Aorta (tissue), 5 donors: ENCODE measurements around the gene HS3ST5. TPM values are rescaled to one million over a fixed set of nuclear protein-coding genes. Genes with fewer than 3 reads are reported as not detected.
A peak's percentile ranks its signal among the peaks of the same experiment; 100 is the strongest.
"Not testable (repeated sequence)": the region's sequence is repeated elsewhere in the genome, so short reads cannot be mapped to it uniquely, and the experiment has no call there.

Experiments used
- ATAC-seq: fragments of 200-7000 bp; cut with Tn5 transposase; one replicate; pipeline ENCODE4 v1.9.1; 2022; ENCODE audit warnings: moderate library complexity; ENCODE audit not compliant: low FRiP score
- DNase-seq, 2 donors: peaks; one replicate each; pipeline ENCODE4 v3.0.0-alpha.2; 2020
- H3K27ac ChIP-seq, 2 donors: one replicate each; pipeline ENCODE4 v1.5.1; 2013; ENCODE audit warnings: low read length in 2 of 2, mild to moderate bottlenecking in 2 of 2, moderate library complexity in 2 of 2, control low read depth in 1 of 2, inconsistent platforms in 1 of 2, low read depth in 1 of 2
- H3K27me3 ChIP-seq, 2 donors: one replicate each; pipeline ENCODE4 v1.6.1; 2013; ENCODE audit warnings: control low read depth in 1 of 2, low read length in 1 of 2, mild to moderate bottlenecking in 1 of 2, moderate library complexity in 1 of 2; ENCODE audit not compliant: insufficient read depth in 2 of 2, control insufficient read depth in 1 of 2
- H3K36me3 ChIP-seq, 2 donors: one replicate each; pipeline ENCODE4 v1.6.1; 2013; ENCODE audit warnings: control low read depth in 1 of 2, low read length in 1 of 2, mild to moderate bottlenecking in 1 of 2; ENCODE audit not compliant: insufficient read depth in 2 of 2, control insufficient read depth in 1 of 2
- H3K4me1 ChIP-seq, 2 donors: one replicate each; pipeline ENCODE4 v1.6.1; 2013; ENCODE audit warnings: low read length in 2 of 2, control low read depth in 1 of 2, mild to moderate bottlenecking in 1 of 2, moderate library complexity in 1 of 2; ENCODE audit not compliant: insufficient read depth in 2 of 2, control insufficient read depth in 1 of 2
- H3K4me3 ChIP-seq, 2 donors: one replicate each; pipeline ENCODE4 v1.5.1; 2013; ENCODE audit warnings: low read length in 2 of 2, control low read depth in 1 of 2, mild to moderate bottlenecking in 1 of 2
- H3K9me3 ChIP-seq: one replicate; pipeline ENCODE4 v1.6.1; 2013; ENCODE audit warnings: mild to moderate bottlenecking, low read length; ENCODE audit not compliant: control insufficient read depth
- WGBS, 2 donors: extraction: QIAGEN DNeasy Blood & Tissue Kit; methylation state at CpG; one replicate each; pipeline ENCODE4 v1.1.7; 2013; 5-methylcytosine and 5-hydroxymethylcytosine counted together
- intact Hi-C, 2 donors: fragments of 100-400 bp; cut with DNase I; formaldehyde crosslinking; loops; one replicate each; pipeline versions ENCODE4 v1.14.2 to v1.15.0; 2022
- polyA plus RNA-seq, 2 donors: library from polyadenylated mRNA; stranded (reverse); fragments of 200-250 nt; gene quantifications; one replicate each; pipeline ENCODE4 v1.2.3, GENCODE V29; 2013
- total RNA-seq, 2 donors: library from RNA; stranded (reverse); fragmentation: NEBNext Ultra II Directional; extraction: Animal tissue kit (Norgen Biotek cat#: 25700); gene quantifications; one replicate each; pipeline ENCODE4 v1.2.1, GENCODE V29; 2021
- donor health status: healthy with polysubstance abuse.
- donor health status: Bipolar disorder and iron deficiency.
- donor health status: DM: no; HTN: no; CAD: no.
- donor health status: DM: no; HTN: no; CAD: no.
- donor health status: DM: yes; HTN: yes; CAD: no.

HS3ST5 gene
- total and polyA plus RNA-seq, 4 donors: not detected

DNA sequence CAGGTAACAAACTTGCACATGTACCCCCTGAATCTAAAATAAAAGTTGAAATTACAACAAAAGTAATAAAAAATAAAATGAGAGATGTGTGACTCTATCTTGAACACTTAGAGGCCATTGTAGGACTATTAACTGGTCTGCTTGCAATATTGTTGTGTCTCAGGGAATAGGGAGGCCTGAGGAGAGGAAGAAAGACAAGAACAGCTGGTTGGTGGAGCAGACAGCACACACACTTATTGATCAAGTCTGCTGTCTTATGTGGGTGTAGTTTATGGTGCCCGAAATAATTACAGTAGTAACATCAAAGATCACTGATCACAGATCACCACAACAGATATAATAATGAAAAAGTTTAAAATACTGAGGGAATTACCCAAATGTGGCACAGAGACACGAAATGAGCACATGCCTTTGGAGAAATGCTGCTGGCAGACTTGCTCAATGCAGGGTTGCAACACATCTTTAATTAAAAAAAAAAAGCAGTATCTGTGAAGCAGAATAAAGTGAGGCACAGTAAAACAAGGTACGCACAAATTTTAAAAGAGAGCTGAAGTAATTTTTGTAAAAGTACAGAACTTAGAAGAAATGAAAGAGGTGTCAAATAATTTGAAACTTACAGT is 261.8 kb downstream of the HS3ST5 start:
- no peak overlapping the region for H3K27ac ChIP-seq
- no peaks in the 10 kb centered on the region for H3K4me1 ChIP-seq
- intact Hi-C loops: no loop called here
- no peaks in the 10 kb centered on the region for H3K9me3 ChIP-seq
- 89 to 94% methylated on average over 3 of the region's 3 CpGs for WGBS, 2 donors
- no peak for ATAC-seq
- H3K4me3 ChIP-seq: no peak overlapping the region
- no peak for DNase-seq
- H3K36me3 ChIP-seq: no peaks in the 10 kb centered on the region
- H3K27me3 ChIP-seq: no peaks in the 10 kb centered on the region

DNA sequence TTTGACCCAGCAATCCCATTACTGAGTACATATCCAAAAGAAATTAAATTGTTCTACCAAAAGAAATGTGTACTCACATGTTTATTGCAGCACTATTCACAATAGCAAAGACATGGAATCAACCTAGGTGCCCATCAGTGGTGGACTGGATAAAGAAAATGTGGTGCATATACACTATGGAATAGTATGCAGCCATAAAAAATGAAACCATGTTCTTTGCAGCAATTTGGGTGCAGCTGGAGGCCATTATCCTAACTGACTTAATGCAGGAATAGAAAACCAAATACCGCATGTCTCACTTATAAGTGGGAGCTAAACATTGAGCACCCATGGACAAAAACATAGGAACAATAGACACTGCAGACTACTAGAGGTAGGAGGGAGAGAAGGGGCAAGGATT is 262.4 kb downstream of the HS3ST5 start:
- H3K9me3 ChIP-seq, H3K4me1 ChIP-seq, H3K36me3 ChIP-seq, ATAC-seq, H3K4me3 ChIP-seq, intact Hi-C loops, DNase-seq, H3K27me3 ChIP-seq, H3K27ac ChIP-seq: not testable (repeated sequence)
- WGBS, 2 donors: 96 to 100% methylated on average over 1 of the region's 1 CpG

- no peak for DNase-seq
- H3K4me1 ChIP-seq: no peaks in the 10 kb centered on the region
- no peaks in the 10 kb centered on the region for H3K36me3 ChIP-seq
- 87 to 90% methylated on average over 3 of the region's 3 CpGs for WGBS, 2 donors
- H3K9me3 ChIP-seq: no peaks in the 10 kb centered on the region
- H3K27ac ChIP-seq: no peak overlapping the region
- H3K27me3 ChIP-seq: no peaks in the 10 kb centered on the region
- no peak for ATAC-seq
- intact Hi-C loops: no loop called here
- H3K4me3 ChIP-seq: no peak overlapping the region
Observed at GRCh38 chr6:114075777-114076176, 267.0 kb downstream of the HS3ST5 start.

DNA sequence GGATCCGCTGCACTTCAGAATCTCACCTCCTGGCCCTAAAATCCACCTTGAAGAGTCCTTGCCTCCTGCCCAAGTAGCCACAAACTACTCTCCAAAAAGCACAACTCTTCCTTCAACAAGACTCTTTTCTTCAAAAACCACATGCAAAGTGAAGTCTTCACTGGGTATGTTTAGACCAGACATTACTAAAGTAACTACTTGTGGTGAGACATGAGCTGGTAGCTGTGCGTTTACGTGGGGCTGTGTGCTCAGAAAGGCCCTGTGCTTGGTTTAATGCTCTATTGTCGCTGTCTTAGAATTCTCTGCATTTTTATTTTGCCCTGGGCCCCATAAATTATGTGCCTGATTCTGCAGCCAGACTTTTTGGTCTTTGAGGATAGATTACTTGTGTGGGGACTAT is 267.5 kb downstream of the HS3ST5 start:
- H3K36me3 ChIP-seq: no peaks in the 10 kb centered on the region
- H3K4me3 ChIP-seq: no peak overlapping the region
- no peaks in the 10 kb centered on the region for H3K27me3 ChIP-seq
- H3K4me1 ChIP-seq: no peaks in the 10 kb centered on the region
- intact Hi-C loops: no loop called here
- ATAC-seq (no peak), DNase-seq (no peak)
- 80 to 91% methylated on average over 4 of the region's 4 CpGs for WGBS, 2 donors
- no peaks in the 10 kb centered on the region for H3K9me3 ChIP-seq
- H3K27ac ChIP-seq: no peak overlapping the region

DNA sequence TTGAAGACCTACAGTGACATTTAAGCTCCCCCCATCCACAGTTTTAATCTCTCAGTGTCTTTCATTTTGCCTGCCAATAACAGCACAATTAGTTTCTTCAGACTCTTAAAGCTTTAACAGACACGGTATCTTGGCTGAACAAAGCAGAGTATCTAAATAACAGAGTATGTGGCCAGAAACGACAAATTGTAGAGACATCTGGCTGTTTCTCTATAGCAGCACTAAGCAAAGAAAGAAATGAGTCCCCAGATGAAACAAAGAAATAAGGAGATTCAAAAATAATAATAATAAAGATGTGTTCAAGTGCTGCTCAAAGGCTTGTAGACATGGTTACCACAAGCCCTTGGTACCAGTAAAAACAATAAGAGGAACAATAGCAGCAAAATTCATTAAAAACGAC is 274.1 kb downstream of the HS3ST5 start:
- H3K9me3 ChIP-seq: no peaks in the 10 kb centered on the region
- no peaks in the 10 kb centered on the region for H3K4me1 ChIP-seq
- DNase-seq: no peak
- H3K36me3 ChIP-seq: no peaks in the 10 kb centered on the region
- no peak overlapping the region for H3K27ac ChIP-seq
- intact Hi-C loops: no loop called here
- no peak for ATAC-seq
- H3K27me3 ChIP-seq: no peaks in the 10 kb centered on the region
- 19 to 20% methylated on average over 3 of the region's 3 CpGs for WGBS, 2 donors
- no peak overlapping the region for H3K4me3 ChIP-seq

GRCh38 chr6:114068116-114068515 is 274.7 kb downstream of the HS3ST5 start:
- Histone ChIP-seq H3K9me3 (no peaks in the 10 kb centered on the region), H3K27me3 (no peaks in the 10 kb centered on the region), H3K27ac (no peak overlapping the region), H3K36me3 (no peaks in the 10 kb centered on the region), H3K4me3 (no peak overlapping the region), H3K4me1 (no peaks in the 10 kb centered on the region)
- WGBS, 2 donors: 75 to 77% methylated on average over 2 of the region's 2 CpGs
- intact Hi-C loops: no loop called here
- DNase-seq: no peak
- peak; percentile 51 for ATAC-seq

- no peak for DNase-seq
- intact Hi-C loops: no loop called here
- 92 to 96% methylated on average over 2 of the region's 2 CpGs for WGBS, 2 donors
- H3K4me1 ChIP-seq: no peaks in the 10 kb centered on the region
- H3K27me3 ChIP-seq: no peaks in the 10 kb centered on the region
- H3K4me3 ChIP-seq: no peak overlapping the region
- ATAC-seq: no peak
- H3K9me3 ChIP-seq: no peaks in the 10 kb centered on the region
- no peak overlapping the region for H3K27ac ChIP-seq
- H3K36me3 ChIP-seq: no peaks in the 10 kb centered on the region
Observed at GRCh38 chr6:114064862-114065261, 278.0 kb downstream of the HS3ST5 start.

GRCh38 chr6:114063956-114064355 is 278.9 kb downstream of the HS3ST5 start:
- Histone ChIP-seq H3K4me3 (no peak overlapping the region), H3K9me3 (no peaks in the 10 kb centered on the region), H3K4me1 (no peaks in the 10 kb centered on the region), H3K27ac (no peak overlapping the region), H3K36me3 (no peaks in the 10 kb centered on the region), H3K27me3 (no peaks in the 10 kb centered on the region)
- WGBS, 2 donors: 91 to 92% methylated on average over 1 of the region's 1 CpG
- ATAC-seq (no peak), DNase-seq (no peak)
- intact Hi-C loops: no loop called here

DNA sequence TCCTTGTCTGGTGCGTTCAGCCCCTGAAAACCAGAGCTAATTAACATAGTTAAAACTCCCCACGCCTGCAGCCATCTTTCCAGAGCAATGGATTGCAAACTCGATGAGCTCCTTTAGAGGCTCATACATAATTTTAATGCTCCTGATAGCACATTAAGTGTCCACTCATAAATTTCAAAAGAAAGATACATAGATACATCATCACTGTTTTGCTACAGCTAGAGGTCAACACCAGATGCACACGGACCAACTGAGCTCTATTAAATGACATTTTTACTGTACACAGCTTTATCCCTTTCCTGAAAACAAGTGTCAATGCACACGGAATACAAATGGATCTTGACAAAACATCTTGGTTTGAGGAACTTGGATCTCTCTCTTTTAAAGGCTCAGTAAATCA is 280.6 kb downstream of the HS3ST5 start:
- Histone ChIP-seq H3K36me3 (no peaks in the 10 kb centered on the region), H3K27ac (no peak overlapping the region), H3K4me1 (no peaks in the 10 kb centered on the region), H3K27me3 (no peaks in the 10 kb centered on the region), H3K4me3 (no peak overlapping the region), H3K9me3 (no peaks in the 10 kb centered on the region)
- WGBS, 2 donors: 78 to 80% methylated on average over 5 of the region's 5 CpGs
- DNase-seq (no peak), ATAC-seq (no peak)
- intact Hi-C loops: no loop called here
